Skeletal muscle satellite cell (primary cell): ENCODE data around the gene RAB7B.

Experiments used
- H3K27me3 ChIP-seq: 2 replicates; pipeline ENCODE4 v1.7.0; 2013; ENCODE audit warnings: low read length; ENCODE audit not compliant: control insufficient read depth, insufficient read depth
- H3K36me3 ChIP-seq: 2 replicates; pipeline ENCODE4 v1.7.0; 2013; ENCODE audit warnings: mild to moderate bottlenecking, control low read depth, low read length; ENCODE audit not compliant: insufficient read depth
- H3K4me1 ChIP-seq: 2 replicates; pipeline ENCODE4 v1.7.0; 2013; ENCODE audit warnings: low read length; ENCODE audit not compliant: control insufficient read depth, insufficient read depth
- H3K4me2 ChIP-seq: 2 replicates; pipeline ENCODE4 v1.7.0; 2013; ENCODE audit warnings: mild to moderate bottlenecking, low read length
- H3K4me3 ChIP-seq: 2 replicates; pipeline ENCODE4 v1.7.0; 2013; ENCODE audit warnings: low read length
- H3K9ac ChIP-seq: 2 replicates; pipeline ENCODE4 v1.7.0; 2013; ENCODE audit warnings: mild to moderate bottlenecking, low read depth, low read length, moderate library complexity
- H3K9me3 ChIP-seq: replicated peaks from 2 replicates; pipeline ENCODE4 v1.7.0; 2013; ENCODE audit warnings: mild to moderate bottlenecking, control low read depth, low read length

Gene RAB7B

DNA sequence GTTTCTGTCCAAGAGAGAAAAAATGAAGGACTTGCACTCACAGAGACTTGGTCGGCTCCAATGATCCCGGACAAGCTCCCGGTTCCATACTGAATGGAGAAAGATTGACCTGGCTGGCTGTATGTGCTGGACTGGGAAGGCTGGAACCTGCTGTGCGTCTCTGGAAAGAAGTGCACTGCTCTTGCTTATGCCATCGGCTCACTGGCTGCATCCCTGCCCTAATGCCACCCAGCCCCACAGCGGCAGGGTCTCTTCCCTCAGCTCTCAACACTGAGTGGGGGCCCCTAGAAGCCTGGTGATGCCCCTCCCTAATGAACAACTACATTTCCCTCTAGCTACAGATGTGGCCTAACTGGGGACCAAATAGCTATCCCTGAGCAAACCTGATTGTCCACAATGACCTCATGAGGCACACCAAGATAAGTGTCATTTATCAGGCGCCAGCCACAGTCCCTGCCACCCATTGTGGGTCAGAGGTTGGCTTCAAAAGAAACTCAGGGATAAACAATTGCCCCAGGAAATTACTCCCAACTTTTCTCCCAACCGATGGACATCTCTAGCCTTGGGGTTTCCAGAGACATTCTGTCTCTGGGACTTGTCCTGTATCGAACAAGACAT, 17.9 kb upstream of the RAB7B start:
- Histone ChIP-seq H3K4me1 (peaks cover 12% of the 10 kb centered on the region), H3K36me3 (no peaks in the 10 kb centered on the region), H3K27me3 (peaks cover 7% of the 10 kb centered on the region), H3K4me2 (no peak overlapping the region), H3K9ac (no peak overlapping the region), H3K4me3 (no peak overlapping the region), H3K9me3 (no peaks in the 10 kb centered on the region)

DNA sequence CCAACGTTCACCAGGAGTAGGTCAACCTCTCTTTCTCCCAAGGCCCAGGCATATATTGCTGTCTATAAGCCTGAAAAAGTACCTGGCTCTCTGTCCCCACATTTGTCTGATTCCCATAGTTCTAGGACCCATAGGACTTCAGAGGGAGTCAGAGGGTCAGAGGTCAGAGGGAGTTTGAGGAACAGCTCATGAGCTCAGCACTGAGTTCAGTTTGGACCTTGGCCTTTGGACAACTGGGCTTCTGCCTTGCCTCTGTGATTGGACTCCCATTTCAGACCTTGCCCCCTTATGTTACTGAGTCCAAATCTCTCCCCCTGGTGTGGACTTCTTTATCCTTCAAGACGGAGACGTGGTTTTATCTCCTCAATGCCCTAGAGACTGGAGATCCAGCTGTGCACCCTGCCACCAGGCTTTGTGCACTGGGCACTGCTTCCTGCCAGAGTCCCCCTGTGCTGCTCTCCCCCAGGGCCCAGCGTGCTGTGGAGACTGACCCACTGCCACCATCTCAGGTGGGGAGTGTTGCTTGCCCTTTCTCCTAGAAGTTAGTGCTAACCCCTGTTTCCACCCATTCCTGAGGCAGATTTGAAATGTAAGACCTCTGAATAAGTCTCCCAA, 17.3 kb upstream of the RAB7B start:
- Histone ChIP-seq H3K9me3 (no peaks in the 10 kb centered on the region), H3K4me2 (no peak overlapping the region), H3K36me3 (no peaks in the 10 kb centered on the region), H3K4me3 (no peak overlapping the region), H3K9ac (no peak overlapping the region), H3K4me1 (peaks cover 12% of the 10 kb centered on the region), H3K27me3 (peaks cover 7% of the 10 kb centered on the region)

DNA sequence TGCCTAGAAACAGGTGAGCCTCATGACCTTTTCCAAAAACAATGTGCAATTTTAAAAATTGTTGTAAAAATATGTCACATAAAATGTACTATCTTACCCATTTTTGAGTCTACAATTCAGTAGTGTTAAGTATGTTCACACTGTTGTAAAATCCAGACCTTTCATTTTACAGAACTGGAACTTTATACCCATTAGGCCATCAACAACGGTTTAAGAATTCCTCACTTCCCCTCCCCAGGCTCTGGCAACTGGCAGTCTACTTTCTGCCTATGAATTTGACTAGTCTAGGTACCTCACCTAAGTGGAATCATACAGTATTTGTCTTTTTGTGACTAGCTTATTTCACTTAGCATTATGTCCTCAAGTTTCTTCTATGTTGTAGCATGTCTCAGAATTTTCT, 11.9 kb upstream of the RAB7B start:
- Histone ChIP-seq H3K27me3 (peaks cover 22% of the 10 kb centered on the region), H3K9ac (no peak overlapping the region), H3K4me1 (peaks cover 3% of the 10 kb centered on the region), H3K4me2 (no peak overlapping the region), H3K4me3 (no peak overlapping the region), H3K36me3 (no peaks in the 10 kb centered on the region), H3K9me3 (no peaks in the 10 kb centered on the region)

DNA sequence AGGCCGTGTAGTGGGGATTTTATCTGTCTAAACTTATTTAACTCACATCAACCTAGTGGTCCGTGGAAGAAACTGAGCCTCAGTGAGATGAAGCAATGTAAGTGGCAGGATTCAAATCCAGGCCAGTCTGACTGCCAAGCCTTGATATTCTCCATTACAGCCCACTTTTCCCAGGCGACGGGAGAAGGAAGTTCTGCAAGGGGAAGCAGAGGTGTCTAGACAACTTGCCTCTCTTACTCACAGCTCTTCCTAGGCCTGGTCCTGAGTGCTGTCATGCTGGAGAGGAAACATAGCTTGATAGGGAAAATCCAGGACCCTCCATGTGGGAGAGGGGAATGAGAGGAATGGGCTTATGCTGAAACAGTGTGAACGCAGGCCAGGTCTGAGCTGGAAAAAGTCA, 11.4 kb upstream of the RAB7B start:
- no peaks in the 10 kb centered on the region for H3K36me3 ChIP-seq
- no peak overlapping the region for H3K4me3 ChIP-seq
- no peak overlapping the region for H3K4me2 ChIP-seq
- H3K4me1 ChIP-seq, result peaks cover 3% of the 10 kb centered on the region
- no peaks in the 10 kb centered on the region for H3K9me3 ChIP-seq
- H3K27me3 ChIP-seq, result peaks cover 22% of the 10 kb centered on the region
- H3K9ac ChIP-seq, result no peak overlapping the region

DNA sequence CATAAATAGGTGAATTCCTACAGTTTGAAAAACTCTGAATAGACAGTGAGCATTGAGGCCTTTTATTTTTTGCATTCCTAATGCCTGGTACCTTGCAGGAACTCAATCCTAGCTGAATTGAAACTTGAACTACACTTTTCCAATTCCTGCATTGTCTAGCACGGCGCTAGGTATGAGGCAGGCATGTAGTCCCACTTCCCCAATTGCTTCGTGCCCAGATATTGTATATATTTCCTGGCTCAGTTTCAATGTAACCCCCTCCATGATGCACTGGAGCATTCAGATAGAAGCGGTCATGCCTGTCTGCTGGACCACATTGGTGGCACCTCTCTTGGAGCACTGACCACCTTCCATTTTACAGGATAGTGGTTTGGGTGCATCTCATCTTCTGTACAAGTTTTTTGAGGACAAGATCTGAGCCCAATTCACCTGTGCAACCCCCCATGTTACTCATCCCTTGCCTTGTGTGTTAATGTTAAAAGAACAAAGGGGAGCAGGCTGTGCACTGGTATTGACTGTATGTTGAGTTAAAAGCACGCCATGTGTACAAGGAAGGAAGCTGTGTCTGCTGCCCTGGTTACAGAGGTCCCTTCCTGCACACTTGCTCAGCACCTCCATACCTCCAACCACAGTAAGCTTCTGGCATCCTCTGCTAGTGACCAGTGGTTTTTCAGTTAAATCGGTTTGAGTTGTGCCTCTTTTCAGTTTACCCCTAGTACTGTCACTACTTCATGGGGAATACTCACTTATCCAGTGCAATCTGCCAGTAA, 10.0 kb upstream of the RAB7B start:
- Histone ChIP-seq H3K9me3 (no peaks in the 10 kb centered on the region), H3K27me3 (peaks cover 18% of the 10 kb centered on the region), H3K4me1 (peaks cover 3% of the 10 kb centered on the region), H3K36me3 (no peaks in the 10 kb centered on the region), H3K4me2 (no peak overlapping the region), H3K9ac (no peak overlapping the region), H3K4me3 (no peak overlapping the region)

DNA sequence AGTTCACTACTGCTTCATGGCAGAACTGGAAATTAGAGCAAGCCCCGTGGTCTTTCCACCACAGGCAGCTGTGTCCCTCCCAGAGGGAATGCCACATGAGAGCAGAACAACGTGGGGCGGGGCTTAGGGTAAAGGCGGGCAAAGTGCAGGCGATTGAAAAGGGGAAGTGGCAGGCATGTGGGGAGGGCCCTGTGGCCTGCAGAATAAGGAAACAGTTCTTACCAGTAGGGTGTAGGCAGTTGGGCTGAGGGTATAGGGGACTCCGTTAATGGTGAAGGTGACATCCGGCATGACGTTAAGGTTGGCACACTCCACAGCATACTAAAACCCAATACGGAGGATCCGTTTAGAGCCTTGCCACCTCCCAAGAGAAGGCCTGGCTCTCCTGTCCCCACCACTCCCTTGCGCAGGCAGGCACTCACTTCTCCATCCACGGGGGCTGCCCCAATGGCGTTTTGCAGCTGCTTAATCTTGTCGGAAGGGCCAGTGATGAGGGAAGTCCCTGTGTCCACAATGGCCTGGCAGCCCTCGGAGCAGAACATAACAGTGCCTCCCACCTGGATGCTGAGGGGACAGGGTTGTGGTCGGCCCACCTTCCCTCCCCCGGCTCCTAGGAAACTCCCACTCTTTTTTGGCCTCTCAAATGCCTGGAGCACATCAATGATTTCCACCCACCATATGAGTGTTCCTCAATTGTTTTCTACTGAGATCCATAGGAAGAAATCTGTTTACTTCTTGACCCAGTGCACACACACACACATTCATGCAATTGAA, 9.1 kb upstream of the RAB7B start:
- Histone ChIP-seq H3K4me3 (no peak overlapping the region), H3K4me1 (peaks cover 3% of the 10 kb centered on the region), H3K36me3 (no peaks in the 10 kb centered on the region), H3K9ac (no peak overlapping the region), H3K27me3 (peaks cover 14% of the 10 kb centered on the region), H3K4me2 (no peak overlapping the region), H3K9me3 (no peaks in the 10 kb centered on the region)

DNA sequence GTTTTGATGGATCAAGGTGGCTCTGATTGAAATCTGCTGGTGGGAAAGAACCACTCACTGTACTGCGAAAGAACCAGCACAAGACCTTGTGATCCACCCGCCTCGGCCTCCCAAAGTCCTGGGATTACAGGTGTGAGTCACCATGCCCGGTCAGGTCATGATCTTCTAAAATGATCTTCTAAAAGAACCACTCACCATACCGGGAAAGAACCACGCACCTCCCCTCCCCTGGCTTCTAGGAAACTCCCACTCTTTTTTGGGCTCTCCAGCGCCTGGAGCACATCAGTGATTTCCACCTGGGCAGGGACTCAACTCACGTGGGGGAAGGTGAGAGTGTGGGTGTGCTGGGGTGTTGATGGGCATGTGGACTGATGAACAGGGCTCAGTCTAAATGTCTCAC, 7.9 kb upstream of the RAB7B start:
- Histone ChIP-seq H3K4me3 (no peak overlapping the region), H3K9ac (no peak overlapping the region), H3K27me3 (peaks cover 16% of the 10 kb centered on the region), H3K9me3 (no peaks in the 10 kb centered on the region), H3K36me3 (no peaks in the 10 kb centered on the region), H3K4me1 (peaks cover 3% of the 10 kb centered on the region), H3K4me2 (no peak overlapping the region)

DNA sequence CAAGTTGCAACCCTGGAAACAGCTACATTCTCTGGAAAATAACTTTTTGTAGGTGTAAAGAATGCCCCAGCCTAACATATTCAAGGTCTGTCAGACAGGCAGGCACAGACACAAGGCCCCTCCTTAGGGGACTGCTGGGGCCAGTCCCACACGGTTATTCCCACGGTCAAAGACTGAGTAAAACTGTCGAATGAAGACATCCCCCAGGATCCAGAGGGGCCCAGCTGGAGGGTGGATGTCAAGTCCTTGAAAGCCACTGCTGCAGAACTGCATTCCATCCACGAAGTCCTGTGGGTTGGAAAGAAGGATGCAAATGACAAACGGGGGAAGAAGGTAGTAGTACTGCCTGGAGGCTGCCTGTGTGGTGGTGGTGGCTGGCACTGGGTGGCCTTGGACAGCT, 6.9 kb upstream of the RAB7B start:
- H3K27me3 ChIP-seq, result peaks cover 21% of the 10 kb centered on the region
- H3K9me3 ChIP-seq, result no peaks in the 10 kb centered on the region
- H3K4me2 ChIP-seq, result no peak overlapping the region
- peaks cover 3% of the 10 kb centered on the region for H3K4me1 ChIP-seq
- H3K36me3 ChIP-seq, result no peaks in the 10 kb centered on the region
- H3K4me3 ChIP-seq, result no peak overlapping the region
- H3K9ac ChIP-seq, result no peak overlapping the region

DNA sequence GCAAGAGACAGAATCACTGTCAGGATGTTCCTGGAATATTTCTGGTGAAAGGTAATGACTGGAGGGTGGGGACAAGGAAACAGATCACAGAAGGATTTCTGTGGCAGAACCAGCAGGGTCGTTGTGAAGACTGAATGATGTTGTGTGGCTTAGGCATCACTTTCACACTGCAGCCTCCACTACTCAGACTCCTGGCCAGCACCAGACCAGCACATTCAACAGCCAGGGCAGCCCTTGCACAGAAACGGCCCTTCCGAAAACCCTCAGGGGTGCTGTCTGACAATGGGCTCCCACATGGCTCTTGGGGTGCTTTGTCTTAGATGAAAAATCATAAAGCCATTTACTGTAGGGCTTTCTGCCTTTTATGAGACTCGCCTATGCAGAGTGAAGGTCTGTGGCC, 3.8 kb upstream of the RAB7B start:
- Histone ChIP-seq H3K27me3 (peaks cover 11% of the 10 kb centered on the region), H3K4me3 (no peak overlapping the region), H3K9ac (no peak overlapping the region), H3K36me3 (no peaks in the 10 kb centered on the region), H3K9me3 (no peaks in the 10 kb centered on the region), H3K4me2 (no peak overlapping the region), H3K4me1 (peaks cover 25% of the 10 kb centered on the region)

DNA sequence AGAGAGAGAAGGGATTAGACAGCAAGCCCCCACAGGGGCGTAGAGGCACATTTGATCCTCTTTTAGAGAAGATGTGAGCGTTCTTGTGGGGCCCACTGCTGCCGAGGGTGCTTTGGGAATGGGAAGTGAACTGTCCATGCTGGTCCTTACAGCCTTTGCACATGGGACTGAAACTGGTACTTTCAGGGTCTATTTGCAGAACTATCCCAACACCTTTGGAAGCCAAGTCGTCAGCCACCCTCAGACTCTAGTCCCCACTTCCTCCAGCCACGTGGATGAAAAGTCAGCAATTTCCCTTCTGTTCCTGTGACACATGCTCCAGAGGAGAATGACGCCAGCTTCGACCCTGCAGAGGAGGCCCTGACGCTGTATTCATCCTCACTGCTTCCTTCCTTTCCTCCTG, 2.6 kb upstream of the RAB7B start:
- no peaks in the 10 kb centered on the region for H3K36me3 ChIP-seq
- no peak overlapping the region for H3K9ac ChIP-seq
- H3K9me3 ChIP-seq, result no peaks in the 10 kb centered on the region
- H3K4me2 ChIP-seq, result no peak overlapping the region
- peaks cover 7% of the 10 kb centered on the region for H3K27me3 ChIP-seq
- no peak overlapping the region for H3K4me3 ChIP-seq
- H3K4me1 ChIP-seq, result peaks cover 32% of the 10 kb centered on the region

DNA sequence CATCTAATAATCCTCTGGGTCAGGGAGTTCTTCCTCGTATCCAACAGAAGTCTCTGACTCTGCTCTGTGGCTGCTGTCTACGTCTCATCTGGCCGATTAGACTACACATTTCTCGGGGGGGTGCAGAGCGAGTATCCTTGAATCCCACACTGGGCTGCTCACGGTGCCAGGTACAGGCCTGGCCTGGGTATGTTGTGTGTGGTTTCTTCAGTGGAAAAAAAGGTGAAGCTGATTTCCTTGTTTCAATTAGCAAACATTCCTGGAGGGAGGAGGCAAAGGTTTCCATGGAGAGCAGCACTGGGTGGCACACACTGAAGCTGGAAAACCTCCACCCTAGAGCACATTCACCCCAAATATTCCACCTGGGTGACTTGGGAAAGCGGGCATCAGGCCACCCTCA, 2.0 kb upstream of the RAB7B start:
- Histone ChIP-seq H3K4me1 (peaks cover 38% of the 10 kb centered on the region), H3K36me3 (no peaks in the 10 kb centered on the region), H3K27me3 (peaks cover 7% of the 10 kb centered on the region), H3K4me3 (no peak overlapping the region), H3K9ac (no peak overlapping the region), H3K9me3 (no peaks in the 10 kb centered on the region), H3K4me2 (no peak overlapping the region)
